Fibroblast of lung (primary cell): Measurements from ENCODE around the gene GPR32. TPM values are rescaled to one million over a fixed set of nuclear protein-coding genes. Genes with fewer than 3 reads are reported as not detected.

Experiments used
- DNase-seq, 2 donors: peaks; one replicate each; pipeline versions ENCODE4 v3.0.0 to v3.0.0-alpha.2; 2010; ENCODE audit warnings: low read depth in 2 of 2
- H2AFZ ChIP-seq: 2 replicates; pipeline ENCODE4 v1.5.1; 2012; ENCODE audit warnings: low read length, control low read depth, inconsistent platforms
- H3K27ac ChIP-seq: 2 replicates; pipeline ENCODE4 v1.5.1; 2011; ENCODE audit warnings: low read length, control low read depth; ENCODE audit not compliant: insufficient read depth
- H3K27me3 ChIP-seq: 2 replicates; pipeline ENCODE4 v1.5.1; 2011; ENCODE audit warnings: mild to moderate bottlenecking, low read length; ENCODE audit not compliant: control insufficient read depth, insufficient read depth
- H3K36me3 ChIP-seq: 2 replicates; pipeline ENCODE4 v1.5.1; 2011; ENCODE audit warnings: low read length; ENCODE audit not compliant: control insufficient read depth, insufficient read depth
- H3K4me1 ChIP-seq: 2 replicates; pipeline ENCODE4 v1.5.1; 2011; ENCODE audit warnings: low read length; ENCODE audit not compliant: control insufficient read depth, insufficient read depth; ENCODE audit errors: extremely low read depth
- H3K4me2 ChIP-seq: 2 replicates; pipeline ENCODE4 v1.5.1; 2011; ENCODE audit warnings: low read length, control low read depth; ENCODE audit not compliant: insufficient read depth; ENCODE audit errors: extremely low read depth
- H3K4me3 ChIP-seq, 4 experiments: fragments of 200-600 bp in 1 of 4; sonication (generic) in 1 of 4; replicated peaks in 1 of 4; 2 replicates each; pipeline ENCODE4 v1.5.1; 2011 to 2016; ENCODE audit warnings: low read length in 4 of 4, low read depth in 3 of 4, mild to moderate bottlenecking in 3 of 4, control low read depth in 2 of 4, inconsistent platforms in 1 of 4, mixed read lengths in 1 of 4; ENCODE audit not compliant: insufficient read depth in 1 of 4; ENCODE audit errors: control extremely low read depth in 1 of 4
- H3K79me2 ChIP-seq: 2 replicates; pipeline ENCODE4 v1.5.1; 2012; ENCODE audit warnings: mild to moderate bottlenecking, low read length, inconsistent platforms; ENCODE audit not compliant: control insufficient read depth, insufficient read depth
- H3K9ac ChIP-seq: 2 replicates; pipeline ENCODE4 v1.5.1; 2011; ENCODE audit warnings: mild to moderate bottlenecking, low read length, control low read depth; ENCODE audit not compliant: insufficient read depth
- H3K9me3 ChIP-seq: 2 replicates; pipeline ENCODE4 v1.5.1; 2012; ENCODE audit warnings: low read depth, low read length; ENCODE audit not compliant: control insufficient read depth, insufficient read depth
- H4K20me1 ChIP-seq: 2 replicates; pipeline ENCODE4 v1.5.1; 2011; ENCODE audit warnings: low read length; ENCODE audit not compliant: control insufficient read depth, insufficient read depth; ENCODE audit errors: extremely low read depth
- EZH2 ChIP-seq: IDR thresholded peaks from 2 replicates; pipeline ENCODE4 v1.5.1; 2012; ENCODE audit warnings: low read length, control low read depth, mild to moderate bottlenecking; ENCODE audit errors: missing control alignments
- polyA plus RNA-seq, 2 donors: library from polyadenylated mRNA; depleted of rRNA in 1 of 2; stranded (reverse) in 1 of 2; unstranded in 1 of 2; fragments of >200 nt; gene quantifications; 2 replicates each; pipeline ENCODE4 v1.2.1, GENCODE V29; 2011 to 2012; ENCODE audit warnings: missing spikeins in 1 of 2
- total RNA-seq: library from RNA; depleted of rRNA; stranded (reverse); fragments of >200 nt; gene quantifications from 2 replicates; pipeline ENCODE4 v1.2.1, GENCODE V29; 2014
- TF ChIP-seq, protein P1 (sequence below), 2 donors: IDR thresholded peaks in 1 of 2; conservative IDR thresholded peaks in 1 of 2; 1 replicate in 1 of 2; 2 replicates in 1 of 2; pipeline ENCODE4 v1.5.1; 2011 to 2012; ENCODE audit warnings: low read length in 2 of 2, control low read depth in 1 of 2, inconsistent platforms in 1 of 2, low read depth in 1 of 2, mild to moderate bottlenecking in 1 of 2

Gene GPR32
- total and polyA plus RNA-seq, 2 donors (not counting 1 experiment from before 2014, with no cell fraction given): not detected

DNA sequence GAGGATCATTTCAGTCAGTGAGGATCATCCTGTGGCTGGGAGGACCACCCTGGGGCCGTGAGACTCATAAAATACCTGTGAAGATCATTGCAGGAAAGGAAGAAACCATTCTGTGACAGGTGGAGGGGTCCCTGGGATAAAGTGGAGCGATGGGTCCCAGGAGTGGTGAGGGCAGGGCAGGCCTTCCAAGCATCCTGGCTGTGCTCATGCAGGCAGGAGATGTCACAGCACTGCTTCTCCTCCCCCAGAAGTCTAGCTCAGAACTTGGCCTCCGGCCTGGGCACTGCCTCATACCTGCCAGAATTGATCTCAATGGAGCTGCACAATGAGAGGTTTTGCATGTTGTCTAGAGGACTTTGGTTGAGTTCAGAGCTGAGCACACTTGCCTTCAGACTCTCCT lies 42.2 kb downstream of the GPR32 start:
- H3K79me2 ChIP-seq: no peaks in the 10 kb centered on the region
- no peak overlapping the region for H3K27ac ChIP-seq
- no peaks in the 10 kb centered on the region for H3K9me3 ChIP-seq
- H4K20me1 ChIP-seq: no peaks in the 10 kb centered on the region
- TF ChIP-seq, protein P1, sequence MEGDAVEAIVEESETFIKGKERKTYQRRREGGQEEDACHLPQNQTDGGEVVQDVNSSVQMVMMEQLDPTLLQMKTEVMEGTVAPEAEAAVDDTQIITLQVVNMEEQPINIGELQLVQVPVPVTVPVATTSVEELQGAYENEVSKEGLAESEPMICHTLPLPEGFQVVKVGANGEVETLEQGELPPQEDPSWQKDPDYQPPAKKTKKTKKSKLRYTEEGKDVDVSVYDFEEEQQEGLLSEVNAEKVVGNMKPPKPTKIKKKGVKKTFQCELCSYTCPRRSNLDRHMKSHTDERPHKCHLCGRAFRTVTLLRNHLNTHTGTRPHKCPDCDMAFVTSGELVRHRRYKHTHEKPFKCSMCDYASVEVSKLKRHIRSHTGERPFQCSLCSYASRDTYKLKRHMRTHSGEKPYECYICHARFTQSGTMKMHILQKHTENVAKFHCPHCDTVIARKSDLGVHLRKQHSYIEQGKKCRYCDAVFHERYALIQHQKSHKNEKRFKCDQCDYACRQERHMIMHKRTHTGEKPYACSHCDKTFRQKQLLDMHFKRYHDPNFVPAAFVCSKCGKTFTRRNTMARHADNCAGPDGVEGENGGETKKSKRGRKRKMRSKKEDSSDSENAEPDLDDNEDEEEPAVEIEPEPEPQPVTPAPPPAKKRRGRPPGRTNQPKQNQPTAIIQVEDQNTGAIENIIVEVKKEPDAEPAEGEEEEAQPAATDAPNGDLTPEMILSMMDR (conservative IDR thresholded peaks at IDR 0.05 in 1 of 2, IDR thresholded peaks at IDR 0.05 in 1 of 2; ENCODE audit: low read depth in 1 of 2, low read length in 2 of 2): no peak
- no peak for TF ChIP-seq EZH2
- no peaks in the 10 kb centered on the region for H3K27me3 ChIP-seq
- no peaks in the 10 kb centered on the region for H3K36me3 ChIP-seq
- no peak overlapping the region for H3K4me3 ChIP-seq
- no peak overlapping the region for H2AFZ ChIP-seq
- no peak overlapping the region for H3K9ac ChIP-seq
- H3K4me2 ChIP-seq: no peak overlapping the region
- H3K4me1 ChIP-seq: no peaks in the 10 kb centered on the region
- DNase-seq: no peak

DNA sequence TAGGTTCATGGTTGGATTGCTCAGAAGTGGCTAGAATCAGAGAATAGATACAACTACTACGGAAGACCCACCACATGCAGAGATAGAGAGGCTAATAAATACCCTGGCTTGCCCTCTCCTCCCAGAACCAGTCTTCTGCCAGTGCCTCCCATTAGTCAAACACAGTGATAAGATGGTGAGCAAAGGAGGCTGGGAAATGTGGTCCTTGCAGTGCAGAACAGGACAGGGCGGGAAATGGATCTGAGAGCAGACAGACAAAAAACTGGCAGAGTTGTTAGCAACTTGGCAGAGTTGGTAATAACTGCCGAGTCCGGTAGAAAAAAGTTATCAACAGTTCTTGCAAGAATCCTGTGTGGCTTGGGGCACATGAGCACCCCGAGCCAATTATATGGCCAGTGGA lies 44.6 kb downstream of the GPR32 start:
- no peaks in the 10 kb centered on the region for H3K36me3 ChIP-seq
- H3K4me2 ChIP-seq: no peak overlapping the region
- peaks cover 7% of the 10 kb centered on the region for H3K27me3 ChIP-seq
- TF ChIP-seq, protein P1 (conservative IDR thresholded peaks at IDR 0.05 in 1 of 2, IDR thresholded peaks at IDR 0.05 in 1 of 2; ENCODE audit: low read depth in 1 of 2, low read length in 2 of 2): no peak
- TF ChIP-seq EZH2: no peak
- no peak for DNase-seq
- H4K20me1 ChIP-seq: no peaks in the 10 kb centered on the region
- no peak overlapping the region for H2AFZ ChIP-seq
- no peak overlapping the region for H3K4me3 ChIP-seq
- H3K79me2 ChIP-seq: no peaks in the 10 kb centered on the region
- H3K27ac ChIP-seq: no peak overlapping the region
- H3K4me1 ChIP-seq: no peaks in the 10 kb centered on the region
- H3K9ac ChIP-seq: no peak overlapping the region
- H3K9me3 ChIP-seq: no peaks in the 10 kb centered on the region

DNA sequence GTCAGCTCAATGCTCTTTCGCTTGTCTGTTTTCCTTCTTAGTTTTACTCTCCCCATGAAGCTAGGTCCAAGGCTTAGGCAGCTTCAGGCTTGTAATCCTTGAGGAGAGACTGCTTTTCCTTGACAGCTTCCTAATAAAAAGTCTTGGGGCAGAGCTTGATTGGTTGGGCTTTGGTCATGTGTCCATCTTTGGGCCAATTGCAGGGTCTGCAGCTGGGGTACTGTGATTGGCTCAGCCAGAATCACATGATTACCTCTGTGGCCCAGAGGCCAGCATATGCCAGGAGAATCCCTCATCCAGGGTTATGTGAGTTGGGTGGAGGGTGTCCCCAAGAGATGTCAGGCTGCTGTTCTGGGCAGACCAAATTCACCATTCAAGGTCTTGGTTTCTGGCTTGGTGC lies 45.2 kb downstream of the GPR32 start:
- H3K79me2 ChIP-seq: no peaks in the 10 kb centered on the region
- H4K20me1 ChIP-seq: no peaks in the 10 kb centered on the region
- no peak overlapping the region for H3K9ac ChIP-seq
- no peak overlapping the region for H3K4me2 ChIP-seq
- no peaks in the 10 kb centered on the region for H3K4me1 ChIP-seq
- TF ChIP-seq EZH2: no peak
- TF ChIP-seq, protein P1 (conservative IDR thresholded peaks at IDR 0.05 in 1 of 2, IDR thresholded peaks at IDR 0.05 in 1 of 2; ENCODE audit: low read depth in 1 of 2, low read length in 2 of 2): no peak
- H3K36me3 ChIP-seq: no peaks in the 10 kb centered on the region
- no peak overlapping the region for H3K27ac ChIP-seq
- no peaks in the 10 kb centered on the region for H3K9me3 ChIP-seq
- peaks cover 9% of the 10 kb centered on the region for H3K27me3 ChIP-seq
- DNase-seq: no peak
- no peak overlapping the region for H3K4me3 ChIP-seq
- H2AFZ ChIP-seq: no peak overlapping the region
